Globus pallidus (tissue), 1 donor: ENCODE data around the gene DVL1.

Experiments
- DNase-seq: peaks from one replicate; pipeline ENCODE4 v3.0.0-alpha.2; 2015; ENCODE audit warnings: low spot score

Gene DVL1

DNA sequence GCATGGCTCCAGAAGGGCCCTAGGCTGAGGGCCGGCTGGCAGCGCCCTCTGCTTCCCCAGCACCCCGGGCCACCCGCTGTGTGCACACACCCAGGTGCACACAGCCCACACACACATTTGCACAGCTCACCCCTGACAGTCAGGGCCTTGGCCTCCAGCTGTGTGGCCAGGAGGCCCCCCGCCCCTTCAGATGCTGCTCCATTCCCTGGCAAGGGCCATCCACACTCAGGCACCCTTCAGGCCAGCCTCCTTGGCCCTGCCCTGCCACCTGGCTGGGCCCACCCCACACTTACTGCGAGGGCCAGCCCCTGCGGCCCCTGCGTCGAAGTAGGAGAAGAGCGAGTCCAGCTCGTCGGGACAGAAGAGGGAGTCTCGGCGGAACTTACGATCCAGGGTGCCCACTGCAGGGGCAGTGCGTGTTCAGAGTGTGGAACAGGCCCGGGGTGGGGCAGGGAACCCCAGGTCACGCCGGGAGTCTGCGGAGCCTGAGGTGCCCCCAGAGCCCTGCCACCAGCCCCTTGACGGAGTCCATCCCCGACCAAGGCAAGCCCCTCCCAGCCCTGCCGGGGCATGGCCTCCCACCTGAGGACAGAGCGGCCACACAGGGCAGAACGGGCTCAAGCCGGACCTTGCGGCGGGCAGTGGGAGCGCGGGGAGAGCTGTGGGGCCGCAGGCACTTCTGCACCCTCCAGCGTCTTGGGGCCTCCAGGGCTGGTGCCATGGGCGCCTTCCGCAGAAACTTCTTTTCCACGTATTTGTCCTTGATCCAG lies 53.9 kb downstream of the DVL1 start:
- no peak for DNase-seq

DNA sequence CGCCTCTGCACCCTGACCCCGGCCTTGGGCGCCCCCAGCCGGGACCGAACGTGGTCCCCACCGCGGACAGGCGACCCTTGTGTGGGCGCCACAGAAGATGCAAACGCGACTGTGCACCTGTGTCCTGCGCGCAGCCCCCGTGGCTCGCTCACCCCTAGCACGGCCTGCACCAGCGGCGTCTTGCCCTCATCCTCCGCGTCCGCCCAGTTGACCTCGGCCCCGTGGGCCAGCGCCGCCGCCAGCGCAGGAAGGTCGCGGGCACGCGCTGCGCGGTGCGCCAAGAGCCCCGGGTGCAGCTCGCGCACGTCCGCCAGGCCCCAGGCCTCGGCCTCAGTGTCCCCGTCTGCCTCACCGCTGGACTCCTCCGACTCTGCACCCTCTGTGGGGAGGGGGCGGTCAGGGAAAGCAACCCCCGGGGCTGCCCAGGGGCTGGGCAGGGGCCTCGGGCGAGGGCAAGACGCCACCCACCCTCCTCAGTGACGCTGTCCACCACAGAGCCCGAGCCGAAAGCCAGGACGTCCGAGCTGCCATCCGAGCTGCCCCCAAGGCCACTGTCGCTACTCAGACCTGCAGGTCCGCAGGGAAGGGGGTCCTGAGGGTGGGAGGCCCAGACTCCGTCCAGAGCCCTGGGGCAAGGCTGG lies 54.8 kb downstream of the DVL1 start:
- no peak for DNase-seq

- DNase-seq, result no peak
Observed at GRCh38 chr1:1293263-1294249, 55.7 kb downstream of the DVL1 start.

- DNase-seq, result no peak
Observed at GRCh38 chr1:1292851-1293250, 56.4 kb downstream of the DVL1 start.

DNA sequence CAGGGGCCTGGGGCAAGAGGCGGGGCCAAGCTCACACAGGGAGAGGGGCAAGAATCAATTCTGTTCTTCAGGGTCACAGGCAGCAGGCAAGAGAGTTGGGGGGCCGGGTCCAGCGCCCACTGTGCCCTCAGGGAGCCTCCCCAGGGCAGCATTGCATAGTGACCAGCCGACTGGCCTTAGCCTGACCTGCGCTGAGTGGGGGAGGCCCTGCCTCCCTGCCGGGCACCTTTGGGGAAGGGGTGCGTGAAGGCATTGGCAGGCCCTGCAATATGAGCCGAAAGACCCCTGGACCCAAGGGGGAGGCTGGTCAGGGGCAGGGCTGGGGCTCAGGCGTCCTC lies 56.8 kb downstream of the DVL1 start:
- no peak for DNase-seq

- no peak for DNase-seq
Observed at GRCh38 chr1:1291548-1292441, 57.4 kb downstream of the DVL1 start.

DNA sequence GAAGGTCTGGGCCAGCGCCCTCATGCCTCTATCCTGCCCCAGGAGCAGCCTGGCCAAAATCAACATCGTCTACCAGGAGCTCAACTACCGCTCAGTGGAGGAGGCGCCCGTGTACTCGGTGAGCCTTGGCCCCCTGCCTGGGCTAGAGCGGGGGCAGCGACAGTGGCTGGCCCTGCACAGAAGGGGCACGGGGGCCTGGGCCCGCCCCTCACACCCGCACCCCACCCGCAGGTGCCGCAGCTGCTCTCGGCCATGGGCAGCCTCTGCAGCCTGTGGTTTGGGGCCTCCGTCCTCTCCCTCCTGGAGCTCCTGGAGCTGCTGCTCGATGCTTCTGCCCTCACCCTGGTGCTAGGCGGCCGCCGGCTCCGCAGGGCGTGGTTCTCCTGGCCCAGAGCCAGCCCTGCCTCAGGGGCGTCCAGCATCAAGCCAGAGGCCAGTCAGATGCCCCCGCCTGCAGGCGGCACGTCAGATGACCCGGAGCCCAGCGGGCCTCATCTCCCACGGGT lies 58.1 kb downstream of the DVL1 start:
- DNase-seq, result no peak

DNA sequence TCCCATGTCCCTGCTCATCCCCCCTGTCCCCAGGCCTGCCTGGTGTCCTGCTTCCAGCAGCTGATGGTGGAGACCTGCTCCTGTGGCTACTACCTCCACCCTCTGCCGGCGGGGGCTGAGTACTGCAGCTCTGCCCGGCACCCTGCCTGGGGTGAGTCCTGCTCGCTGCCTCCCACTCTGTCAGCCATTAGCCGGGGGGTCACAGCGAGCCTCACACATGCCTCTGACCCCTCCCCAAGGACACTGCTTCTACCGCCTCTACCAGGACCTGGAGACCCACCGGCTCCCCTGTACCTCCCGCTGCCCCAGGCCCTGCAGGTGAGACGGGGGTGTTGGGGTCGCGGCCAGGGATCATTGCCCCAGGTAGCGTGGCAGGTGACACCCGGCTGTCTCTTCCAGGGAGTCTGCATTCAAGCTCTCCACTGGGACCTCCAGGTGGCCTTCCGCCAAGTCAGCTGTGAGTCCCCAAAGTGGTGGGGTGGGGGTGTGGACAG lies 58.9 kb downstream of the DVL1 start:
- DNase-seq, result no peak

DNA sequence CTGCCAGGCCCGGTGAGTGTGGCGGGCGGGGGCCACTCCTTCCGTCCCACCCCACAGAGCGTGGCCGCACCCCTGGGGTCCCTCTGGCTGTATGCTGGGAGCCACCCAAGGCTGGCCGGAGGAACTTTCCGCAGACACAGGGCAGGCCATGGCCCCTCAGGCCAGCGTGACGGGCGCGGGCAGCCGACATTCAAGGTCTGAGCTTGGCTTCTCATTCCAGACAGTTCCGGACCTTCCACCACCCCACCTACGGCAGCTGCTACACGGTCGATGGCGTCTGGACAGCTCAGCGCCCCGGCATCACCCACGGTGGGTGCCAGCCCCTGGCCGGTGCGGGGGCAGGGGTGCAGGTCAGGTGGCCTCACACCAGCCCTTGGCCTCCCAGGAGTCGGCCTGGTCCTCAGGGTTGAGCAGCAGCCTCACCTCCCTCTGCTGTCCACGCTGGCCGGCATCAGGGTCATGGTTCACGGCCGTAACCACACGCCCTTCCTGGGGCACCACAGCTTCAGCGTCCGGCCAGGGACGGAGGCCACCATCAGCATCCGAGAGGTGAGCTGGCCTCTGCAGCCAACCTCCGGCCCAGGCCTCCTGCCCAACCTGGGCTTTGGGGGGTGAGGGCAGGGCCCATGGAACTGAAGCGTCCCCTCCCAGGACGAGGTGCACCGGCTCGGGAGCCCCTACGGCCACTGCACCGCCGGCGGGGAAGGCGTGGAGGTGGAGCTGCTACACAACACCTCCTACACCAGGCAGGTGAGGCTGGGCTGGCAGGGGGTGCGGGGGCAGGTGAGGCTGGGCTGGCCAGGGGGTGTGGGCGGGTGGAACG lies 61.7 kb downstream of the DVL1 start:
- DNase-seq, result no peak

GRCh38 chr1:1286313-1287261 lies 62.6 kb downstream of the DVL1 start:
- DNase-seq, result no peak

DNA sequence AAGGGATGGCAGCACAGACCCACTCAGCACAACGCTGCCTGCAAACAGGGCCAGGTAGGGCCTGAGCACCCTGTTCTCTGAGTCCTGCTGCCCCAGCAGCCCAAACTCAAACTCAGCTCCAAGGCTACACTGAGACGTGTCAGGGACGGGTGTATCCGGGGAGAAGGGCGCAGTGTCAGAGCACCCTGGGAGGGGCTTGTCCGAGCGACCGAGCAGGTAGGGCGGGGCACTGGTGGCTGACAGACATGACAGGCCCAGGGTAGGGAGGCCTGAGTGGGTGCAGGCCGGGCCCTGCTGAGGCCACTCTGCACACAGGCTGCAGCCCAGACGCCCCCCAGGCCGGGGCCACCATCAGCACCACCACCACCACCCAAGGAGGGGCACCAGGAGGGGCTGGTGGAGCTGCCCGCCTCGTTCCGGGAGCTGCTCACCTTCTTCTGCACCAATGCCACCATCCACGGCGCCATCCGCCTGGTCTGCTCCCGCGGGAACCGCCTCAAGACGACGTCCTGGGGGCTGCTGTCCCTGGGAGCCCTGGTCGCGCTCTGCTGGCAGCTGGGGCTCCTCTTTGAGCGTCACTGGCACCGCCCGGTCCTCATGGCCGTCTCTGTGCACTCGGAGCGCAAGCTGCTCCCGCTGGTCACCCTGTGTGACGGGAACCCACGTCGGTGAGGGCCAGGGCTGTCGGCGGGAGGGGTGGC lies 63.5 kb downstream of the DVL1 start:
- DNase-seq, result no peak
